ENCODE data around the gene CYP20A1.

DNA sequence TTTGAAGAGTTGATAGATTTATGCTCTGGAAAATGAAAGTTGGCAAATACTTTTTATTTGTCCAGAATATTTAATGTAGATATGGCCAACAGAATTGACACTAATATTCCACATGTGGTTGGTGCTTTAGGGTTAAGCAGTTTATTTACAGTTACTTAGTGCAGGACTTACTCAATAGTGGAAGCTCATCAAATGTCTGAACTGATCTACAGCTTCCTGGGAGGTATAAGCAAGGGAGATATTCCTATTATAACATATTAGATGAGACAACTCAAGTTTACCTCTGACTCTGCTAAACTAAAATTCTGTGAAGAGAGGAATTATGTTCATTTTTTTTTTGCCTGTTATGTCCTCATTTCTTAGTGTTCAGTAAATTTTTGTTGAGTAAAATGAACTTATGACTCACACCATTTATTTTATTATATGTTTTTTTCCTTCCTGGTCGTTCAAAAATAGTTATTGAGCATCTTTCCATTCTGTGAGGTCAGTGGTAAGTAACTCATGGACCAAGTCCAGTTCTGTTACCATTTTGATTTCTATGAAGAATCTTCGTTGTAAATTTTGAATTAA, 103.0 kb downstream of the CYP20A1 start:
- no peak for TF ChIP-seq POLR2AphosphoS5 (IDR thresholded peaks at IDR 0.05)
- no peak for TF ChIP-seq CTCF (IDR thresholded peaks at IDR 0.05)
- no peak for TF ChIP-seq POLR2A (IDR thresholded peaks at IDR 0.05)
